H9 (cell line): ENCODE data around the gene ZNF512B. TPM values are rescaled to one million over a fixed set of nuclear protein-coding genes. Genes with fewer than 3 reads are reported as not detected.
"Not testable (repeated sequence)": the region's sequence is repeated elsewhere in the genome, so short reads cannot be mapped to it uniquely, and the experiment has no call there.

ENCODE experiments used
- DNase-seq: peaks from one replicate; pipeline ENCODE4 v3.0.0-alpha.2; 2017
- H2AFZ ChIP-seq: one replicate; pipeline ENCODE4 v1.6.1; 2013; ENCODE audit warnings: mild to moderate bottlenecking, low read length, control low read depth, moderate library complexity
- H2AK5ac ChIP-seq: 2 replicates; pipeline ENCODE4 v1.6.1; 2013; ENCODE audit warnings: low read length, control low read depth, mixed read lengths; ENCODE audit not compliant: insufficient read length
- H2BK120ac ChIP-seq: one replicate; pipeline ENCODE4 v1.6.1; 2013; ENCODE audit warnings: low read depth, mild to moderate bottlenecking, low read length, control low read depth, inconsistent platforms; ENCODE audit not compliant: poor library complexity, severe bottlenecking
- H2BK12ac ChIP-seq: 2 replicates; pipeline ENCODE4 v1.6.1; 2013; ENCODE audit warnings: low read length, control low read depth, mixed read lengths, low read depth; ENCODE audit not compliant: insufficient read length
- H2BK15ac ChIP-seq: 2 replicates; pipeline ENCODE4 v1.6.1; 2013; ENCODE audit warnings: low read depth, low read length, control low read depth
- H2BK20ac ChIP-seq: one replicate; pipeline ENCODE4 v1.6.1; 2013; ENCODE audit warnings: low read depth, mild to moderate bottlenecking, low read length, control low read depth, inconsistent platforms; ENCODE audit not compliant: poor library complexity, severe bottlenecking
- H2BK5ac ChIP-seq: 2 replicates; pipeline ENCODE4 v1.6.1; 2013; ENCODE audit warnings: low read length, control low read depth, mixed read lengths; ENCODE audit not compliant: insufficient read length
- H3K14ac ChIP-seq: 2 replicates; pipeline ENCODE4 v1.6.1; 2013; ENCODE audit warnings: low read length, control low read depth; ENCODE audit not compliant: insufficient read depth
- H3K18ac ChIP-seq: 2 replicates; pipeline ENCODE4 v1.6.1; 2013; ENCODE audit warnings: low read depth, mild to moderate bottlenecking, mixed read lengths, low read length, control low read depth; ENCODE audit not compliant: insufficient read length
- H3K23ac ChIP-seq: 2 replicates; pipeline ENCODE4 v1.6.1; 2013; ENCODE audit warnings: low read length, control low read depth, mixed read lengths, low read depth; ENCODE audit not compliant: insufficient read length
- H3K23me2 ChIP-seq: 2 replicates; pipeline ENCODE4 v1.6.1; 2013; ENCODE audit warnings: low read depth, mild to moderate bottlenecking, mixed read lengths, low read length, control low read depth; ENCODE audit not compliant: insufficient read length, poor library complexity, severe bottlenecking
- H3K27ac ChIP-seq: 2 replicates; pipeline ENCODE4 v1.5.1; 2013; ENCODE audit warnings: low read length, control low read depth, mixed read lengths, low read depth; ENCODE audit not compliant: insufficient read length
- H3K27me3 ChIP-seq: 2 replicates; pipeline ENCODE4 v1.6.1; 2013; ENCODE audit warnings: low read length, control low read depth, inconsistent platforms; ENCODE audit not compliant: insufficient read depth
- H3K4ac ChIP-seq: 2 replicates; pipeline ENCODE4 v1.6.1; 2013; ENCODE audit warnings: low read depth, mild to moderate bottlenecking, control low read depth, inconsistent platforms, low read length, moderate library complexity
- H3K4me1 ChIP-seq: 2 replicates; pipeline ENCODE4 v1.6.1; 2013; ENCODE audit warnings: low read length, control low read depth, inconsistent platforms; ENCODE audit not compliant: insufficient read depth
- H3K4me2 ChIP-seq: 2 replicates; pipeline ENCODE4 v1.6.1; 2013; ENCODE audit warnings: low read length, control low read depth, mixed read lengths; ENCODE audit not compliant: insufficient read length, insufficient read depth
- H3K56ac ChIP-seq: 2 replicates; pipeline ENCODE4 v1.6.1; 2013; ENCODE audit warnings: low read depth, mild to moderate bottlenecking, mixed read lengths, low read length, control low read depth; ENCODE audit not compliant: insufficient read length
- H3K79me1 ChIP-seq: 2 replicates; pipeline ENCODE4 v1.6.1; 2013; ENCODE audit warnings: low read depth, mild to moderate bottlenecking, moderate library complexity, low read length, control low read depth, inconsistent platforms; ENCODE audit not compliant: insufficient read depth, poor library complexity, severe bottlenecking
- H3K79me2 ChIP-seq: 2 replicates; pipeline ENCODE4 v1.6.1; 2013; ENCODE audit warnings: low read length, control low read depth, inconsistent platforms; ENCODE audit not compliant: insufficient read depth
- H3K9ac ChIP-seq: 2 replicates; pipeline ENCODE4 v1.6.1; 2013; ENCODE audit warnings: low read length, control low read depth, mixed read lengths; ENCODE audit not compliant: insufficient read length; ENCODE audit errors: extremely low read depth
- H3K9me3 ChIP-seq: one replicate; pipeline ENCODE4 v1.6.1; 2013; ENCODE audit warnings: low read depth, low read length, inconsistent platforms; ENCODE audit not compliant: control insufficient read depth
- H3T11ph ChIP-seq: one replicate; pipeline ENCODE4 v1.6.1; 2013; ENCODE audit warnings: mild to moderate bottlenecking, low read length, control low read depth, inconsistent platforms
- H4K20me1 ChIP-seq: one replicate; pipeline ENCODE4 v1.6.1; 2013; ENCODE audit not compliant: control insufficient read depth, insufficient read length, insufficient read depth
- H4K5ac ChIP-seq: 2 replicates; pipeline ENCODE4 v1.6.1; 2013; ENCODE audit warnings: low read depth, mild to moderate bottlenecking, mixed read lengths, low read length, control low read depth; ENCODE audit not compliant: insufficient read length
- H4K8ac ChIP-seq: replicated peaks from 2 replicates; pipeline ENCODE4 v1.6.1; 2013; ENCODE audit warnings: low read length, control low read depth, mixed read lengths, low read depth; ENCODE audit not compliant: insufficient read length
- H4K91ac ChIP-seq: 2 replicates; pipeline ENCODE4 v1.6.1; 2013; ENCODE audit warnings: low read depth, mild to moderate bottlenecking, moderate library complexity, mixed read lengths, low read length, control low read depth; ENCODE audit not compliant: insufficient read length
- H3K27ac Mint-ChIP-seq, 3 experiments: 2 replicates in 2 of 3; 3 replicates in 1 of 3; pipeline ENCODE4 v1.8.0; 2020 to 2021; ENCODE audit warnings: mixed read lengths in 3 of 3, mild to moderate bottlenecking in 1 of 3, moderate library complexity in 1 of 3
- H3K27me3 Mint-ChIP-seq: 2 replicates; pipeline ENCODE4 v1.8.0; 2021; ENCODE audit warnings: low read depth, mild to moderate bottlenecking, moderate library complexity, mixed read lengths
- H3K36me3 Mint-ChIP-seq, 3 experiments: 2 replicates in 2 of 3; 3 replicates in 1 of 3; pipeline ENCODE4 v1.8.0; 2020 to 2021; ENCODE audit warnings: low read depth in 3 of 3, mixed read lengths in 3 of 3; ENCODE audit not compliant: insufficient read depth in 1 of 3
- H3K4me1 Mint-ChIP-seq, 2 experiments: 2 replicates each; pipeline ENCODE4 v1.8.0; 2020; ENCODE audit warnings: mixed read lengths in 2 of 2
- H3K4me3 Mint-ChIP-seq, 2 experiments: 2 replicates in 1 of 2; 3 replicates in 1 of 2; pipeline ENCODE4 v1.8.0; 2020 to 2021; ENCODE audit warnings: mild to moderate bottlenecking in 2 of 2, mixed read lengths in 2 of 2, moderate library complexity in 1 of 2
- H3K9me3 Mint-ChIP-seq, 2 experiments: 2 replicates in 1 of 2; 3 replicates in 1 of 2; pipeline ENCODE4 v1.8.0; 2020; ENCODE audit warnings: mild to moderate bottlenecking in 2 of 2, mixed read lengths in 2 of 2, moderate library complexity in 1 of 2
- CTCF ChIP-seq: fragments of 200-600 bp; sonication (generic); conservative IDR thresholded peaks from 3 replicates; pipeline ENCODE4 v1.8.0; 2021; ENCODE audit warnings: antibody characterized with exemption, mild to moderate bottlenecking
- WGBS: extraction: QIAGEN DNeasy Blood & Tissue Kit; methylation state at CpG from one replicate; pipeline ENCODE4 v1.1.7; 2013; ENCODE audit warnings: missing lambda C conversion rate, low lambda C conversion rate, mixed read lengths; ENCODE audit not compliant: insufficient read length; ENCODE audit errors: extremely low coverage; 5-methylcytosine and 5-hydroxymethylcytosine counted together
- total RNA-seq: library from RNA; stranded (reverse); gene quantifications from 2 replicates; pipeline ENCODE4 v1.2.1, GENCODE V29; 2021

ZNF512B gene
- total RNA-seq, 1 experiment from 2014 or later: 46.0 TPM

GRCh38 chr20:63976980-63977738, 7.4 kb upstream of the ZNF512B start:
- H3K79me1 ChIP-seq: peaks cover 1% of the 10 kb centered on the region
- H3K4me1 ChIP-seq: 0 out of 2 replicates have a peak, but pooled peaks cover 3% of the 10 kb centered on the region
- no peak overlapping the region for H2BK20ac ChIP-seq
- no peak overlapping the region for H4K5ac ChIP-seq
- no peak overlapping the region for H3K18ac ChIP-seq
- no peak overlapping the region for H3K27ac Mint-ChIP-seq
- H3K4me2 ChIP-seq: no peak overlapping the region
- no peak overlapping the region; the same call in 1 of the 2 replicates for H3K14ac ChIP-seq
- no peak overlapping the region for H3T11ph ChIP-seq
- peak overlapping the region; percentile 25 to 57; a peak in 3 of 5 replicates for H3K4me3 Mint-ChIP-seq
- no peak overlapping the region for H2BK120ac ChIP-seq
- H3K27ac ChIP-seq: no peak overlapping the region
- no peak overlapping the region for H3K56ac ChIP-seq
- H3K9me3 Mint-ChIP-seq: no peaks in the 10 kb centered on the region
- H4K91ac ChIP-seq: no peak overlapping the region
- H4K8ac ChIP-seq: no peak overlapping the region
- peaks cover 1 to 6% (median 3%) of the 10 kb centered on the region in 3 experiments; a peak in 2 of 7 replicates for H3K36me3 Mint-ChIP-seq
- H3K79me2 ChIP-seq: peaks cover 4% of the 10 kb centered on the region; the same call in 1 of the 2 replicates
- H3K9ac ChIP-seq: no peak overlapping the region
- H3K27me3 ChIP-seq: no peaks in the 10 kb centered on the region
- H2BK12ac ChIP-seq: no peak overlapping the region
- DNase-seq: no peak
- no peaks in the 10 kb centered on the region for H3K9me3 ChIP-seq
- no peak overlapping the region for H2AFZ ChIP-seq
- H2BK15ac ChIP-seq: no peak overlapping the region
- peaks cover 5% of the 10 kb centered on the region; the same call in 1 of the 2 replicates for H3K27me3 Mint-ChIP-seq
- H3K4ac ChIP-seq: no peak overlapping the region
- no peak overlapping the region for H2AK5ac ChIP-seq
- peaks cover 31 to 34% of the 10 kb centered on the region in 2 experiments for H3K4me1 Mint-ChIP-seq
- no peak for TF ChIP-seq CTCF
- H3K23me2 ChIP-seq: peaks cover 13% of the 10 kb centered on the region
- WGBS: no CpG with 5 or more reads among the region's 18 CpGs
- no peak overlapping the region for H3K23ac ChIP-seq
- H2BK5ac ChIP-seq: no peak overlapping the region
- H4K20me1 ChIP-seq: no peaks in the 10 kb centered on the region

GRCh38 chr20:63976511-63976910, 6.8 kb upstream of the ZNF512B start:
- H3K9me3 Mint-ChIP-seq, H2BK15ac ChIP-seq, H2BK5ac ChIP-seq, H3K4me3 Mint-ChIP-seq, H2BK120ac ChIP-seq, H2AFZ ChIP-seq, DNase-seq, H3K79me2 ChIP-seq, H3K27ac ChIP-seq, H3K18ac ChIP-seq, H3K27me3 ChIP-seq, H3K23ac ChIP-seq, H4K91ac ChIP-seq, H3K4ac ChIP-seq, H3K9ac ChIP-seq, H4K5ac ChIP-seq, H3K56ac ChIP-seq, H3K27ac Mint-ChIP-seq, H3K14ac ChIP-seq, H2BK12ac ChIP-seq, H2AK5ac ChIP-seq, H4K20me1 ChIP-seq, H3K4me1 ChIP-seq, H3K9me3 ChIP-seq, H3T11ph ChIP-seq, H3K27me3 Mint-ChIP-seq, H3K79me1 ChIP-seq, H3K4me2 ChIP-seq, H2BK20ac ChIP-seq, H3K36me3 Mint-ChIP-seq, H4K8ac ChIP-seq: not testable (repeated sequence)
- H3K4me1 Mint-ChIP-seq: peaks cover 29 to 31% of the 10 kb centered on the region in 2 experiments
- peaks cover 13% of the 10 kb centered on the region for H3K23me2 ChIP-seq
- no CpG with 5 or more reads among the region's 7 CpGs for WGBS
